ENCODE measurements around the gene ZHX3. TPM values are rescaled to one million over a fixed set of nuclear protein-coding genes. Genes with fewer than 3 reads are reported as not detected.

The ZHX3 gene
- total RNA-seq, 1 experiment from 2014 or later, result 35.1 TPM

GRCh38 chr20:41172296-41173140 lies 145.0 kb downstream of the ZHX3 start:
- no peak for DNase-seq (ENCODE audit: low read depth)

- DNase-seq (ENCODE audit: low read depth), result no peak
Observed at GRCh38 chr20:41171736-41172295, 145.7 kb downstream of the ZHX3 start.

GRCh38 chr20:41170386-41171105 lies 147.0 kb downstream of the ZHX3 start:
- DNase-seq (ENCODE audit: low read depth), result no peak

GRCh38 chr20:41169791-41170351 lies 147.7 kb downstream of the ZHX3 start:
- peak; percentile 76 for DNase-seq (ENCODE audit: low read depth)

- DNase-seq (ENCODE audit: low read depth), result no peak
Observed at GRCh38 chr20:41169162-41169690, 148.3 kb downstream of the ZHX3 start.

GRCh38 chr20:41168281-41169161 lies 149.0 kb downstream of the ZHX3 start:
- DNase-seq (ENCODE audit: low read depth), result no peak

GRCh38 chr20:41167481-41168253 lies 149.9 kb downstream of the ZHX3 start:
- no peak for DNase-seq (ENCODE audit: low read depth)

GRCh38 chr20:41167118-41167470 lies 150.4 kb downstream of the ZHX3 start:
- no peak for DNase-seq (ENCODE audit: low read depth)

GRCh38 chr20:41166201-41167117 lies 151.1 kb downstream of the ZHX3 start:
- DNase-seq (ENCODE audit: low read depth), result no peak

GRCh38 chr20:41165001-41165882 lies 152.3 kb downstream of the ZHX3 start:
- DNase-seq (ENCODE audit: low read depth), result no peak

GRCh38 chr20:41163821-41164220 lies 153.7 kb downstream of the ZHX3 start:
- no peak for DNase-seq (ENCODE audit: low read depth)

- DNase-seq (ENCODE audit: low read depth), result no peak
Observed at GRCh38 chr20:41162396-41162795, 155.1 kb downstream of the ZHX3 start.

- DNase-seq (ENCODE audit: low read depth), result no peak
Observed at GRCh38 chr20:41161886-41162285, 155.6 kb downstream of the ZHX3 start.

GRCh38 chr20:41160686-41161085 lies 156.8 kb downstream of the ZHX3 start:
- no peak for DNase-seq (ENCODE audit: low read depth)

- DNase-seq (ENCODE audit: low read depth), result no peak
Observed at GRCh38 chr20:41159547-41159946, 158.0 kb downstream of the ZHX3 start.

GRCh38 chr20:41158082-41158625 lies 159.4 kb downstream of the ZHX3 start:
- no peak for DNase-seq (ENCODE audit: low read depth)

GRCh38 chr20:41155261-41155660 lies 162.3 kb downstream of the ZHX3 start:
- DNase-seq (ENCODE audit: low read depth), result no peak

Data from LHCN-M2 (cell line).